Stimulated activated CD8-positive, alpha-beta memory T cell treated with anti-CD3 and anti-CD28 coated beads, Interleukin-2, amount 100 ng/mL, for 1 hour (primary cell): ENCODE results near the gene TRDMT1.

ENCODE experiments used
- DNase-seq, 2 donors: peaks; one replicate each; pipeline ENCODE4 v3.0.0-alpha.2; 2020; ENCODE audit warnings: low read depth in 2 of 2

The TRDMT1 gene

GRCh38 chr10:17101257-17101909 lies 100.1 kb downstream of the TRDMT1 start:
- no peak for DNase-seq

- DNase-seq: no peak
These were observed 100.9 kb downstream of the TRDMT1 start for GRCh38 chr10:17100586-17100985.

GRCh38 chr10:17098012-17098411 lies 103.5 kb downstream of the TRDMT1 start:
- DNase-seq: no peak
